GOT3 (cell line): ENCODE results near the gene ZDHHC13.

ENCODE experiments used
- DNase-seq: peaks from one replicate; lab custom pipeline; 2025; ENCODE audit warnings: mixed read lengths; lab: John Stamatoyannopoulos, UW

ZDHHC13 gene

GRCh38 chr11:19173004-19173689 is 56.2 kb downstream of the ZDHHC13 start:
- DNase-seq = no peak

- DNase-seq = no peak
These were observed 57.1 kb downstream of the ZDHHC13 start for GRCh38 chr11:19173964-19174638.

GRCh38 chr11:19176629-19177186 is 59.7 kb downstream of the ZDHHC13 start:
- DNase-seq = no peak

- DNase-seq = no peak
These were observed 64.7 kb downstream of the ZDHHC13 start for GRCh38 chr11:19181531-19182261.

GRCh38 chr11:19183646-19184045 is 66.7 kb downstream of the ZDHHC13 start:
- DNase-seq = no peak

GRCh38 chr11:19185036-19185435 is 68.1 kb downstream of the ZDHHC13 start:
- DNase-seq = no peak

- DNase-seq = no peak
These were observed 68.6 kb downstream of the ZDHHC13 start for GRCh38 chr11:19185516-19186052.

GRCh38 chr11:19187114-19187832 is 70.3 kb downstream of the ZDHHC13 start:
- DNase-seq = no peak

- no peak for DNase-seq
These were observed 70.9 kb downstream of the ZDHHC13 start for GRCh38 chr11:19187833-19188258.

GRCh38 chr11:19191530-19192169 is 74.7 kb downstream of the ZDHHC13 start:
- DNase-seq = no peak

GRCh38 chr11:19193916-19194315 is 76.9 kb downstream of the ZDHHC13 start:
- DNase-seq = no peak

- no peak for DNase-seq
These were observed 77.8 kb downstream of the ZDHHC13 start for GRCh38 chr11:19194620-19195308.

- no peak for DNase-seq
These were observed 79.5 kb downstream of the ZDHHC13 start for GRCh38 chr11:19196432-19196831.

- no peak for DNase-seq
These were observed 82.1 kb downstream of the ZDHHC13 start for GRCh38 chr11:19199048-19199447.

- DNase-seq = no peak
These were observed 82.8 kb downstream of the ZDHHC13 start for GRCh38 chr11:19199771-19200170.

- DNase-seq = no peak
These were observed 83.6 kb downstream of the ZDHHC13 start for GRCh38 chr11:19200410-19201201.

GRCh38 chr11:19201737-19202605 is 85.0 kb downstream of the ZDHHC13 start, which contains the start of gene CSRP3:
Gene CSRP3, minus strand, starts transcription at chr11:19201983. Its CDS starts 9,535 bp downstream, at chr11:19192448.
- no peak for DNase-seq

- DNase-seq = no peak
These were observed 87.9 kb downstream of the ZDHHC13 start for GRCh38 chr11:19204836-19205235.

- no peak for DNase-seq
These were observed 91.2 kb downstream of the ZDHHC13 start for GRCh38 chr11:19208181-19208580.
